GM18498 (cell line): ENCODE results near the gene MPZL3.
"Not testable (repeated sequence)": the region's sequence is repeated elsewhere in the genome, so short reads cannot be mapped to it uniquely, and the experiment has no call there.

Source experiments
- ATAC-seq: cut with Tn5 transposase; IDR thresholded peaks from one replicate; pipeline ENCODE4 v1.9.1; 2021; ENCODE audit warnings: mild to moderate bottlenecking, moderate library complexity; ENCODE audit not compliant: unreplicated experiment

Gene MPZL3

GRCh38 chr11:118186346-118187107 lies 65.6 kb downstream of the MPZL3 start:
- ATAC-seq = no peak

- ATAC-seq = no peak
Measured at GRCh38 chr11:118184784-118185579, 67.2 kb downstream of the MPZL3 start.

GRCh38 chr11:118183691-118184090 lies 68.5 kb downstream of the MPZL3 start:
- ATAC-seq = not testable (repeated sequence)

- ATAC-seq = no peak
Measured at GRCh38 chr11:118180300-118180703, 71.9 kb downstream of the MPZL3 start.

- ATAC-seq = no peak
Measured at GRCh38 chr11:118176778-118177134, 75.4 kb downstream of the MPZL3 start.
